GM18907 (cell line): ENCODE measurements around the gene GJD4.

Source experiments
- ATAC-seq: cut with Tn5 transposase; IDR thresholded peaks from one replicate; pipeline ENCODE4 v1.9.1; 2021; ENCODE audit warnings: mild to moderate bottlenecking, moderate library complexity; ENCODE audit not compliant: unreplicated experiment

GJD4 gene

DNA sequence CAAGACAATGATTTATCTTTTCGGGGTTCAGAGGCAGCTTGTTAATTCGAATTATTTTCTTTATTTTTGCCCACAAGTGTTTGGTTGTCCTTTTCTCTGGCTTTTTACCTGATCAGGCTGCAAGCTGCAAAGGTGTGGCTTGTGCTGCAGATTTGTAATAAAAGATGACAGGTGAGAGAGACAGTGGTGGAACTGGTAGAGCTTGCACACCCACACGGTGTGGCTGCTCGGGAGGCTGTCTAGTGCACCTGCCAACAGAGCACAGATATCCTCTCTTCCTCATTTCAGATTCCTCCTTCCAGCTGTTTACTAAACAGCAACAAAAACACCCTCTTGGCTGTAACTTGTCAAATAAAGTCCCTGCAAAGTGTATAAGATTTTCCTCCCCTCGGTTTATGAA lies 9.2 kb downstream of the GJD4 start:
- ATAC-seq: no peak

DNA sequence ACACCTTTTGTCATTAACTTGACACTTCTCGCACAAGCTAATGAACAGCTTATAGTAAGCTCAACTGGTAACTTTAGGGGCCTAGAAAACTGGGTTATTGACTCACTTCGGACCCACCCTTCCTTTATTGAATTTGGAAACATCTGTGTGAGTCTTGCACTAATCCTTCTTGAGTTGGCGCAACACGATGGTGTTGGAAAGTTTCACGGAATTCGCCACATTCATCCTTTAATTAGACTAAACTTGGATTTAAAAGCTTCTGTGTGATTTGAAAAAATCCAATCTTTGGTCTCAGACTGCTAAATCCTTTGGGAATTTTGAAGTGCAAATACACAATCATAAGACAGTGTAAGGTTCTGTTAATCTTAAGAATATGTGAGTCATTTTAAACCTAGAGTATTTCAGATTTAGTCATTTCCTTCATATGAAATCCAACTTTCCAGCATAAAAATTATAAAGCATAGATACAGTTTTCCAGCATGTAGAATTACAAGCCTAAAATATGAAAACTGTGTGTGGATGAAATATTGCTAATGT lies 21.9 kb downstream of the GJD4 start:
- no peak for ATAC-seq

DNA sequence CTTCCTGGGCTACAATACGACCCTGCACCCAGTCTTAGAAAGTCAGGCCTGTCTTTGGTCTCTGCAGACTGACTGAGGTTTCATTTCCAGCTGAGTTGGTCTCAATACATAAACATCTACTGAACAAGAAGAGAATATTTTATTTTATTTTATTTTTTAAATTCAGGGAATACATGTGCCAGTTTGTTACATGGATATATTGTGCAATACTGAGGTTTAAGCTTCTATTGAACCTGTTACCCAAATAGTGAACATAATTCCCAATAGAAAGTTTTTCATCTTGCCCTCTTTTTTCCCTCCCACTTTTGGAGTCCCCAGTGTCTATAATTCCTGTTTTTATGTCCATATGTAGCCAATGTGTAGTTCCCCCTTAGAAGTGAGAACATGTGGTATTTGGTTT lies 26.3 kb downstream of the GJD4 start:
- ATAC-seq: no peak

DNA sequence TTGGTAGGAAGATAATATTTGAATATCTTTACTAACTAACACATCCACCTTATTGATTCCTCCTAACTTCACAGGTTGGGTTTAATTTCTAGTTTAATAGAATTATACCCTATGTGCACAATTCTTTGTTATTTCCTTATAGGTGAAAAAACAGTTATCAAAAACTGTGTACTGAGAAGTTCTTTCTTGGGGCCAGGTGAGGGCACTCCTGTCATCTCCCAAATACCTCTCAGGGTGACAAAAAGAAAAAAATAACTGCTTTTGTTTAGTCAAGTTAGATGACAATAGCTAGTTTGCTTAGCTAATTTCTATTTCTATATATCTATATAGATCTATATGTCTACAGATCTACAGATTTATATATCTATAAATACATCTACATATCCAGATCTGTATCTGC lies 26.9 kb downstream of the GJD4 start:
- no peak for ATAC-seq

DNA sequence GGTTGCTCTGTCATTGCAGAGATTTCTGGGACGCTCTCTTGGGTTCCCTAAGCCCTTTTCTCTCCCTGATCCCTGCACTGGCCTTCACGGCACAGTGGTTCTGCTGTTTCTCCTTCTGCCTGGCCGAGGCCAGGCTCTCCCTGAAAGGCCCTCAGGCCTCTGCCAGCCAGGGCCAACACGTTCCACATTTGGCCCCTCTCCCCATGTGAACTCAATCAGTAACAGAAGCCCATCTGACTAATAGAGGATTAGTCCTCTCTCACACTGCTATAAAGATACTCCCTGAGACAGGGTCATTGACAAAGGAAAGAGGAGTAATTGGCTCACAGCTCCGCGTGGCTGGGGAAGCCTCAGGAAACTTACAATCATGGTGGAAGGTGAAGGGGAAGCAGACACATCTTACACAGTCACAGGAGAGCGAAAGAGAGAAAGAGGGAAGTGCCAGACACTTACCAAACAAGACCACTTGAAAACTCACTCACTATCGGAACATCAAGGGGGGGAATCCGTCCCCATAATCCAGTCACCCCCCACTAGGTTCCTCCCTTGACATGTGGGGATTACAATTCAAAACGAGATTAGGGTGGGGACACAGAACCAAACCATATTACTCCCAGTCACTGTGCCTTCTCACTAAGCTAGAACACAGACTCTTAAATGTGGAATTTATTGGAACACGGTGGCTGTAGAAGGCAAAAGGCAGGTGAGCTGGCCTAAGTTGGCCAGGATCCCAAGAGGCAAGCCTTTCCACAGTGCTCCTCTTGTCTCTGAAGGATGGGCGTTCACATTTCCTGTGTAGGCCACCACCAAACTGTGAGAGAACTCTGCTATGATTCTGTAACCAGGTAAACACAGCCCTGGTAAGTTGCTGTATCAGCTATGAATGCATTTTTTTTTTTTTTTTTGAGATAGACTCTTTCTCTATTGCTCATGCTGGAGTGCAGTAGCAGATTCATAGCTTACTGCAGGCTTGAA lies 28.2 kb downstream of the GJD4 start:
- ATAC-seq: no peak

DNA sequence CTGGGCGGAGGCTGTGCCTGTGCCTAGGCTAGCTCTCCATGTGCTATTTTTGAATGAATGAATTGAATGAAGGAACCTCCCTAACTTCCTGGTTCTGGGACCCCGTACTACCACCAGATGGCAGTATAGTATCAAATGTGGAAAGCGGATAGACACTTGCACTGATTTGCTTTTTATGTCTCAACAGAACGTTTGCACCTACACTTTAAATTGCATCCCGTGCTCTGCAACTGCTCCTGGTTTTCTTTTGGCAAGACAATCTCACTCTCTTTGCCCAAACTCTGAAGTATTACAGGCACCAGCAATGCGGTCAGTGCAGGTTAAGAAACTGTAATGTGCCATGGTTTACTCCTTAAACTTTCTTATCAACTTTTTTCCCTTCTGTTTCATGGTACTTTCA lies 30.4 kb downstream of the GJD4 start:
- ATAC-seq: peak; percentile 76

DNA sequence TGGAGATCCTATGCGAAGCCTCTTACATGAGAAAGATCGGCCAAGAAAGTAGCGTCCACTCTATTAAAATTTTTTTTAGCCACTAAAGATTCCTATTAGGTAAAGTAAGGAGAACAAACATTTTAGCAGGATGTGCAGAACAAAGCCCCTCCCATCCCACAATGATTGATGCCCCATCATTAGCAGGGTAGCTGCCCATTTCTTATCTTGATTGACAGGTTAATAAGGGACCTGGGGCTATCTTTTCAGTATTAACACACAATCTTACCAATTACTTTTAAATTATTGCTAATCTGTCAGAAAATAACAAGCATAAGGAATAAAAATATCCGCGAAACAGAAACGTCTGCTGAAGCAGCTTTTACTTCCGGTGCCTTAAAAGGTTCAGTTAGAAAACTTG lies 31.8 kb downstream of the GJD4 start:
- ATAC-seq: no peak

DNA sequence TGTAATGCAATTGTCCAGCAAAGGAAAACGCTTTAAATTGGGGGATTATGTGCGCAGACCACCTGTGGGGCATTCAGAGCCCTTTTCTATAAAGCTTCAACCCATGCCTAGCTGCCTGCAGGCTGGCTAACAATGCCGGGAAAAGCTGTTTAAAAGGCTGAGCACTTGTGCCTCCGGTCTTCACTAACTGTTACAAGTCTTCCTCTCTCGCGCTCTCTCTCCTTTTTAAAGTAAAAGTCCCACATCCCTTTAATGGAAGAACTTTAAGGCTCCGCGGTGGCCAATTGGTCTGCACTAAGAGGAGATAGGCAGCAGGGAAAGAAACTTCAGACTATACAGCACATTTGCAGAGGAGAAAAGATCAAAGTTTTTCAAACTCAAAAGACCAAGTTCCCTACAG lies 32.3 kb downstream of the GJD4 start:
- no peak for ATAC-seq

DNA sequence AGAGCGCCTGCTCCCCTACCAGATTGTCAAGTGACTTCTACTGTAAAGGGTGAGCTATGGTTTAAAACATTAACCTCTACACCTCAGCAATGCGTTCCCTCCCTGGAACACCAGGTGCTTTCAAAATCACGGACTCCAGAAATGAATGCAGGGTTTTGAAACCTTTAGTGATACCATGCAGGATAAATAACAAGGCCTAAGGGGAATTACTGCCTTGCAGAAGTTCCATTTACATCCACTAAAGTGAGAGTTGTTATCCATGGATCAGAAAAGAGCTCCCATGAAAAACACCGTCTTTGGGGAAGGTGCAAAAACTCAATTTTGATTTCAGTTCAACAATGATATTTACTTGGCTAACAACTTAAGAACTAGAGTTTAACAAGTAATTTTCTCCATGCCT lies 33.0 kb downstream of the GJD4 start:
- no peak for ATAC-seq

DNA sequence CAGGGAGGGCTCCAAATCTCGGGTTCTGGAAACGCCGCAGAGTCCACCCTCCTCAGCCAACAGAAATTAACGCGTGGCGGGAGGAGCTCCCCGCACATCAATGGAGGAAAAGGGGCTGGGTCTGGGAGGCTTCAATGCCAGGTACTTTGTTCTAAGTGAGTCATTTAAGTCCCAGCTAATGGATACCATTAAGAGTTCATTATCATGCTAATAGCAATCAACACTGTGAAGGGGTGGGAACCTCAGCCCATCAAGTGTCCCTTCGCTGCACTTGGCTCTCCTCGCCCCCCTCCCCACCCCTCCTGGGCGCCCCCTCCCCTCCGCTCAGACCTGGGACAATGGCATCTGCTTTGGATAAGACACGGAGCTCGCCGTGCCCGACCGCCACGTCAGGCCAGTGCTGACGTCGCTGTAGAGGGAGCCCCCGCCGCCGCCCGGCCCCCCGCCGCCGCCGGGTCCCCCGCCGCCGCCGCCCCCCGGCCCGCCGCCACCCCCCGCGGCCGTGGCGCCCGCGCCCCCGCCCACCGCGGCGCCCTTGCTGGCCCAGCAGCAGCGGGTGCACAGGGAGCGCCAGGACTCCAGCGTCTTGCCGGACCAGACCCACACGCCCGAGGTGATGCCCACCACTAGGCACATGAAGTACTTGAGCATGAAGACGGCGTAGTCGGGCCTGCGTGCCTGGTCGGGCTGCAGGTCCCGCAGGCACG lies 34.0 kb downstream of the GJD4 start:
- no peak for ATAC-seq

DNA sequence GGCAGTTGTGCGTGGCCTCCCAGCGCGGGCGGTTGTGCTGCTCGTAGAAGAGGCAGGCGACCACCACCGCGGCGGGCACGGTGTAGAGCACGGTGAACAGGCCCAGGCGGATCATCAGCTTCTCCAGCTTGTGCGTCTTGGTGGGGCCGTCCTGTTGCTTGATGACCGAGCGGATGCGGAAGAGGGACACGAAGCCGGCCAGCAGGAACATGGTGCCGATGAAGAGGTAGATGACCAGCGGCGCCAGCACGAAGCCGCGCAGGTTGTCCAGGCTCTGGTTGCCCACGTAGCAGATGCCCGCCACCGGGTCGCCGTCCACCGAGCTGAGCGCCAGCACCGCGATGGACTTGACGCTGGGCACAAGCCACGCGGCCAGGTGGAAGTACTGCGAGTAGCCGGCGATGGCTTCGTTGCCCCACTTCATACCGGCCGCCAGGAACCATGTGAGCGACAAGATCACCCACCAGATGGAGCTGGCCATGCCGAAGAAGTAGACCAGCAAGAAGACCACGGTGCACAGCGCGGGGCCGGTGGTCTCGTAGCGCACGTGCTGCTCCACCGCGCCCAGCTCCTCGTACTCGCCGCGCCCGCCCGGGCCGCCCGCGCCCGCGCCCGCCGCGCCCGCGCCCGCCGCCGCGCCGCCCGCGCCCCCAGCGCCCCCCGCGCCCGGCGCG lies 34.7 kb downstream of the GJD4 start:
- ATAC-seq: no peak

DNA sequence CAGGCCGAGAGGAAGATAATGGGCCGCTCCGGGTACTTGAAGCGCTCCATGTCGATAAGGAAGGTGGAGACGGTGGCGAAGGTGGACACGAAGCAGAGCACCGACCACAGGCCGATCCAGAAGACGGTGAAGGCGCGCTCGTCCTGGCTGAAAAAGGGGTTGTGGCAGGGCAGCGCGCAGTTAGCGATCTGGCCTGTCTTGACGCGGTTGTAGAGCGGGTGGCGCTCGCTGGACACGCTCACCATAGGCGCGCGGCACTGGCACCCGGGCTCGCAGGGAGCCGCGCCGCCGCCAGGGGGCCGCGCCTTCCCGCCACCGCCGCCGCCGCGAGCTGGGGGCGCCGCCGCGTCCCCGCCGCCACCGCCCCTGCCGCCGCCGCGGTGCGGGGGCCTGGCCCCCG lies 35.3 kb downstream of the GJD4 start:
- peak; percentile 37 for ATAC-seq

DNA sequence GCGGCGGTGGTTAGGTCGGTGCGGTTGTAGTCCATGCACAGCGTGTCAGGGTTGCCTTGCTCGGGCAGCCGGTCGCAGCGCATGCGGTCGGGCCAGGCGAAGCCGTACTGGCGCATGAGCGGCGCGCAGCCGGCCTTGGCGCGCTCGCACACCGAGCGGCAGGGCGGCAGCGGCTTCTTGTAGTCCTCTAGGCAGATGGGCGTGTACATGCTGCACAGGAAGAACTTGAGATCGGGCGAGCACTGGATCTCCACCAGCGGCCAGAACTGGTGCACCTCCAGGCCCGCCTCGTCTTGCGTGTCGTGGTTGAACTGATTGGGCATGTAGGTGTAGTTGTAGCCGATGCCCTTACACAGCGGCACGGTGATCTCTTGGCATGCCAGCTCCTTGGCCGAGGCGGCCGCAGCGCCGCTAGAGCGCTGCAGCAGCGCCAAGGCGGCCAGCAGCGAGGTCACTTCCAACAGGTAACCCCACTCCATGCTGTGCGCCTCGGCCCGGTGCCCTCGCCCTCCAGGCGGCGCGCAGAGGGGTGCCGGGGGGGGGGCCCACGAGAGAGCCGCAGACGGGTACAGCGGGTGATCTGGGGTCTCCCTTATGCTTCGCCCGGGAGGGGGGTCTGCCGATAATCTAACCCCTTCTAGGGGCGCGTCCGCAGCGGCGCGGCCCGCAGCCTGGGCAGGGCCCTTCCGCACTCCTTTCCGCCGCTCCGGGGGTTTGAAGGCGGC lies 36.0 kb downstream of the GJD4 start:
- ATAC-seq: peak; percentile 36

DNA sequence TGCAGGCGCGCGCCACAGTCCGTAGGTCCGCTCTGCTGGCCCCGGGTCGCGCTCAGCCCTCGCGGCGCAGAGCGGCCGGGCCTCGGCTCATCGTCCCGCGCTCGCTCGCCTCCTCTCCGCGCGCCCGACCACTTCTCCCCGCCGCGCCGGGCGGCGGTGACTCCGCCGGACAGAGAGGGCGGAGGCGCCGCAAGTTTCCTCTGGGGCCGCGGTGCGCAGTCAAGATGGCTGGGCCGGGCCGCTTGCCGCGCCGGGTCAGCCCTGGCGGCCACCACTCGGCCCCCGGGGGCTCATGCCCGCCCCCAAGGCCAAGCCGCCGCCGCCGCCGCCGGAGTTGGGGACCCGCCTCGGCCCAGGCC lies 36.5 kb downstream of the GJD4 start:
- ATAC-seq: peak; percentile 27

DNA sequence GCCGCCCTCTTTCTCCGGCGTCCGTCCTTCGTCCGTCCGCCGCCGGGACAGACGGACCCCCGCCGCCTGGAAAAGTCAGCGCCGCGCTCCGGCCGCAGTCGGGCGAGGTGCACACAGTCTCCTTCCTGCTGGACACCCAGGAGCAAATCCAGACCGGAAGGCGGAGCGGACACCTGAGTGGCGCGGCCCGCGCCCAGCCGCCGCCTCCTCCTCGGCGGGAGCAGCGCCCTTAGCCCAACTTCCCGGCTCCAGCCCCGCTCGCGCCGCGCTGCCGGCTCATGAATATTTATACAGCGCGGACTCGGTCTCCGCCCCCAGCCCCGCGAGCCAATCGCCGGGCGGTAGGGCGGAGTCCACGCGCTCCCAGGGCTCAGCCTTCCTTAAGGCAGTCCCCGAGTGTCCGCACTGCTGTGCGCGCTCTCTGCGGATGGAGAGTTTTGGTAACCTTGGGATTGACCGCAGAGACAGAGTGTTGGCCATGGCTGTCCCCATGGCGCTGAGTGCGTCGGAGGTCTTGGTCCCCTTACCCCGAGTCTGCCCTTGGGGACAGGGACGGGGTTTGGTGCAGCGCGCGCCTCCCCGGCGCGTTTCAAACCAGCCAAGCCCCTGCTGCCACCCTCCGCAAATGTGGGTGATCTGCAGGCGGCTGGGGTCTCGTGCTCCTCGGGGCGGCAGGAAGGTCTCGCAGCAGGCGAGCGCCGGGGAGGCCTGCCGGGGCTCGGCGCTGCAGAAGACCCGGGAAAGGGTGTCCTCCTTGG lies 37.1 kb downstream of the GJD4 start, which contains the start of gene FZD8:
FZD8 (minus strand) TSS at position 262 of the 758 bp plus-strand sequence. CDS start 867 bp downstream, outside the sequence.
- peak; percentile 95 for ATAC-seq

DNA sequence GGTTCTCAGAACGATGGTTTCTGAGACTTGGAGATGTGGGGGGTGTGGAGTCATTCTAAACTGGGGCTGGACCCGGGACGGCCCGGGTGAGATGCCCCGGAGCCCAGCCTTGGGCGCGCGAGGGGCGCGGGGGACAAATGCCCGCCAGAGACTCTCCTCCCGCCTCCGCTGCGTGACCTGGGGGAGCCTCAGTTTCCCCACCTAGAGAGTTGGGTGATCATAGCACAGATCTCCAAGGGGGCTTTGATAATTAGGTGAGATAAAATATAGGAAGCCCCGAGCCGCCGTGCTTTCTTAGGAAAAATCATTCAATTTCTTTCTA lies 37.6 kb downstream of the GJD4 start:
- ATAC-seq: no peak

DNA sequence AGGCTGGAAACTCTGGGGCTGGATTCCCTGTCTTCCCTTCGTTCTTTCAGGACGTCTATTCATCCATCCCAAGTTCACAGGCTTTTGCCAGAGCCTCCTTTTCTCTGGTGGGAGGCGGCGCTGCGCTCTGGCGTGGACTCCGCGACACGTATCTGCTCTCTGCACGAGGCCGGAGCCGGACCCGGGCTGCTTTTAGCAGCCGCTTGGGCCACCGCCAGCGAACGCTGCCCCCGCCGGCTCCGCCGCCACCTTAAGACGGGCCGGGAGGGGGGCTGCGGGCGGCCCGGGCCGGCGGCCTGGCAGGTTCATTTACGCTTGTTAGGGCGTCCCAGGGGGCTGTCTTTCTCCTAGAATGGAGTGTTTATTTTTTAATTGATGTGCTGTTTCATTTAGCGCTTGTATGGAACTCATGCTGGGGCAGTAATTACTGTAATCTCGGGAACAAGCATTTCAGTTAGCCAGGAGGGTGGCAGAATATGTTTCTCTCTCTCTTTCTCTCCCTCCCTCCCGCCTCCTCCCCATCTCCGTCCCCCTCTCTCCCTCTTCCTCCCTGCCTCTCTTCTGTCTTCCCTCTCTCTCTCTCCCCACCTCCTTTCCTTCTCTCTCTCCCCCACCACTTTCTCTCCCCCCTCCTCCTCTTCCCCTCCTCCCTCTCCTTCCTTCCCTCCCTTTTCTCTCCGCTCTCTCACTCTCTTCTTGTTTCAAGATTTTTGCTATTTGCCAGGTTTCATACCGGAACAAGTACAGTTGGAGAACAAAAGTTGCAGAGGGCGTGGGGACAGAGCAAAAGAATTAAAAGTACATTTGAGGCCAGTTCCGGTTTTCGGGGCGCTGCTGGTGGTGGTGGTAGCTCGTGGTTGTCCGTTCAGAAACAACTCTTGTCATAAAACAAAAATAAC lies 38.3 kb downstream of the GJD4 start:
- no peak for ATAC-seq

DNA sequence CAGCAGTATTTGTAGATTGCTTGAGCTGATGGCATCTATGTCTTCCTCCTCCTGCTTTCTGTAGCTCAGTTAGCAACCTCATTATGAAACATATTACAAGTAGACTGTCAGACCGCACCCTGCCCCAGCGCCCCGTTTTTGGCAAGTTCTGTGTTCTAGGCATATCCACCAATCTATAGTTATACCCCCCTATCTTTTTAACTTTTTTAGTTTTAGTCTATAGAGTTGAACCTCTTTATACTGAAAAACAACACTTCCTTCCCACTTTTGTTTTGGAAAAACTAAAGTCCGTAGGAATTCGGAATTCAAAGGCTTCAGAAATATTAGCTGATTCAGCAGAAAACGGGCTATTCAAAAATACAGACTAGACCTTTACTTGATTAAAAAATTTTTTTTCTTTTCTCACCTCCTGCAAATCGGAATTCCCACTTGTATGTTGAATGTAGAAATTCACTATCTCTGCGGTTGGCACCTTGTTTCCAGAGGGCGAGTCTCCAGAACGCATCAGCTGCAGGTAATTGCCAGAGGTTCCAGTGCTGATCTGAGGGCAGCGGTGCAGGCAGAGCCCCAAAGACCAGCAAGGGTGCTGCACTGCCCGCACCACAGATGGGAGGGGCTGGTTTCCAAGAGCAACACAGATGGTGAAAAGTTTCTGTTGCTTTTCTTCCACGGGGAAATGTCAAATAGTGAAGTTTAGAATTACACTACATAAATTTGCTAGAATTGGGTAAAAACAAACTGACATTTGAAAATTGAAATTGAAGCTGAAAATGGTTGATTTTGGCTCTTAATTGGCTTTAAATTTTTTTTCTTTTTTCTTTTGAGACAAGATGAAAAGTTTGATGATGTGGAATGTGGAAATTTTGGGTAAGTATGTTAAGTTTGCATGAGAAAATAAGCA lies 39.2 kb downstream of the GJD4 start:
- ATAC-seq: no peak
